Sigmoid colon (tissue), 7 donors: ENCODE data around the gene KIF11. TPM values are rescaled to one million over a fixed set of nuclear protein-coding genes. Genes with fewer than 3 reads are reported as not detected.

Source experiments
- DNase-seq: peaks from one replicate; pipeline ENCODE4 v3.0.0-alpha.2; 2019
- H3K27ac ChIP-seq, 4 donors: fragments of 200-600 bp; sonication (generic); one replicate each; pipeline ENCODE4 v1.5.1; 2016 to 2019; ENCODE audit warnings: mild to moderate bottlenecking in 1 of 4
- H3K27me3 ChIP-seq, 3 donors: fragments of 200-600 bp; sonication (generic); one replicate each; pipeline ENCODE4 v1.5.1; 2019; ENCODE audit warnings: mild to moderate bottlenecking in 1 of 3
- H3K36me3 ChIP-seq, 4 donors: fragments of 200-600 bp; sonication (generic); one replicate each; pipeline ENCODE4 v1.5.1; 2016 to 2019
- H3K4me1 ChIP-seq, 4 donors: fragments of 200-600 bp; sonication (generic); one replicate each; pipeline ENCODE4 v1.5.1; 2017 to 2019
- H3K4me3 ChIP-seq, 4 donors: fragments of 200-600 bp; sonication (generic); one replicate each; pipeline ENCODE4 v1.5.1; 2017 to 2019; ENCODE audit warnings: mild to moderate bottlenecking in 2 of 4, moderate library complexity in 1 of 4
- H3K9me3 ChIP-seq, 4 donors: fragments of 200-600 bp in 3 of 4; sonication (generic) in 3 of 4; one replicate each; pipeline versions ENCODE4 v1.5.1 to v1.6.1; 2013 to 2019
- EP300 ChIP-seq, 4 donors: sonication (generic); formaldehyde crosslinking; IDR thresholded peaks; one replicate each; pipeline ENCODE4 v1.6.1; 2017; ENCODE audit warnings: antibody characterized with exemption in 4 of 4
- POLR2A ChIP-seq, 2 donors: fragments of 450-650 bp; IDR thresholded peaks; one replicate each; pipeline ENCODE4 v1.6.1; 2016; ENCODE audit warnings: antibody characterized with exemption in 2 of 2, mild to moderate bottlenecking in 2 of 2, moderate library complexity in 2 of 2
- POLR2AphosphoS5 ChIP-seq, 4 donors: sonication (generic); formaldehyde crosslinking; IDR thresholded peaks; one replicate each; pipeline ENCODE4 v1.6.1; 2017; ENCODE audit warnings: antibody characterized with exemption in 4 of 4
- WGBS, 2 donors: extraction: QIAGEN DNeasy Blood & Tissue Kit; methylation state at CpG; one replicate each; pipeline ENCODE4 v1.1.7; 2013; 5-methylcytosine and 5-hydroxymethylcytosine counted together
- intact Hi-C: fragments of 100-400 bp; cut with DNase I; formaldehyde crosslinking; loops from one replicate; pipeline ENCODE4 v1.15.1; 2023
- polyA plus RNA-seq, 3 donors: library from polyadenylated mRNA; stranded (reverse); fragments of 200-250 nt; gene quantifications; one replicate each; pipeline ENCODE4 v1.2.3, GENCODE V29; 2013
- total RNA-seq, 4 donors: library from RNA; depleted of rRNA; stranded (reverse); fragments of >200 nt; gene quantifications; one replicate each; pipeline ENCODE4 v1.1.0, GENCODE V29; 2016
- TF ChIP-seq, protein P1 (sequence below), 4 experiments: fragments of 450-650 bp in 3 of 4; fragments of 200-600 bp in 1 of 4; IDR thresholded peaks; one replicate each; pipeline ENCODE4 v1.5.1; 2016 to 2019; ENCODE audit warnings: antibody characterized with exemption in 4 of 4, mild to moderate bottlenecking in 3 of 4, moderate library complexity in 2 of 4
- donor health status: healthy with polysubstance abuse.
- donor health status: Bipolar disorder and iron deficiency.
- donor health status: healthy.

KIF11 gene
- total and polyA plus RNA-seq, 7 donors = 0.16 to 10.1 (median 0.95) TPM

DNA sequence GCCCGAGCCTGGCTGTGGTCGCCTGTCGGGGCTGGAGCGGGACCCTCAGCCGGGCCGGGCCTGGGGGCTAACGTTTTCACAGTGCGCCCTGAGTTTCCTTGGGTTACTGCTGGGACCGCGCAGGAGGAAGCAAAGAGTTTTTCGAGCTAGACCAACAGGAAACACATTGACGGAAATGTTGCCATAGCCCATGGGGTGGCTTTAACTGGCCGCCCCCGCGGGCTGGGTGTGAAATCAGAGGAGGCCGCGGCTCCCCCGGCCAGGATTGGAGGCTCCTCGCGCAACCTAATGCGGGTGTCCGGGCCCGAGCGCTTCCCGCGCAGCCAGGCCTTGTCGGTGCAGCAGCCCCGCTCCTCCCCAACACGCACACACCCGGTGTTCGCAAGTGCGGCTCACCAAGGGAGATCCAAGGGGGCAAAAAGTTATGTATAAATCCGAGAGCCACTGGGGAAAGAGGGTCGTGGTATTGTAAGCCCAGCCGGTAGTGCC, 98.7 kb downstream of the KIF11 start:
- peak overlapping the region in 3 of 4 donors; percentile 73 to 76 (median 75) for H3K4me3 ChIP-seq
- H3K36me3 ChIP-seq = no peaks in the 10 kb centered on the region
- 39 to 78% methylated on average over 35 of the region's 35 CpGs for WGBS, 2 donors
- TF ChIP-seq POLR2A (IDR thresholded peaks at IDR 0.05) (no peak), POLR2AphosphoS5 (IDR thresholded peaks at IDR 0.05) (peak in 3 of 4 donors; percentile 39 to 58 (median 51))
- H3K27ac ChIP-seq = peak overlapping the region; percentile 79 to 92 (median 86)
- intact Hi-C loops = loop anchor here (10.0 kb wide), 1 partner anchor 177 kb away; no protein-coding TSS in a partner anchor
- no peaks in the 10 kb centered on the region for H3K9me3 ChIP-seq
- peak; percentile 78 for DNase-seq
- H3K4me1 ChIP-seq = peaks cover 0 to 40% (median 17%) of the 10 kb centered on the region in 4 donors
- peaks cover 0 to 41% (median 2%) of the 10 kb centered on the region in 3 donors for H3K27me3 ChIP-seq

DNA sequence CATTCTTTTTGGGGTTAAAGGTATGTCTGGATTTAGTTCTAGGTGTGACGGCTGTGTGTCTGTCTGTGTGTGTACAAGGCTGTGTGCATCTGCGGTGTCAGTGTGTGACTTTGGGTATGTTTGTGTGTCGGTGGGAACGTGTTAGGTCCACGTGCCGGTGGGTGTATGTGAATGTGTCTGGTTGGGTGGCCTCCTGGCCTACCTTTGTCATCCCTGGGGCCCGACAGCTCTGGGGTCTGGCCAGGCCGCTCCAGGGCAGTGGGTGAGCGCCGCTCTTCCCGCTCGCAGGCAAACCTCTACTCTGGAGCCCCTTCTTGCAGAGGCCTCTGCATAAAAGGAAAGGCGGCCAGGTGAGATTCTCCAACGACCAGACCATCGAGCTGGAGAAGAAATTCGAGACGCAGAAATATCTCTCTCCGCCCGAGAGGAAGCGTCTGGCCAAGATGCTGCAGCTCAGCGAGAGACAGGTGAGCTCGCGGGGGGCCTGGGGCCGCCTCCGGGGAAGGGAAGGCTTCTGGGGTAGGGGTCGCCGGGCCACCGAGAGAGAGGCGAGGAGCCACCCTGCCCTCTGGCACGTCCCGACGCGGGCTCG, 99.2 kb downstream of the KIF11 start:
- peaks cover 0 to 41% (median 2%) of the 10 kb centered on the region in 3 donors for H3K27me3 ChIP-seq

DNA sequence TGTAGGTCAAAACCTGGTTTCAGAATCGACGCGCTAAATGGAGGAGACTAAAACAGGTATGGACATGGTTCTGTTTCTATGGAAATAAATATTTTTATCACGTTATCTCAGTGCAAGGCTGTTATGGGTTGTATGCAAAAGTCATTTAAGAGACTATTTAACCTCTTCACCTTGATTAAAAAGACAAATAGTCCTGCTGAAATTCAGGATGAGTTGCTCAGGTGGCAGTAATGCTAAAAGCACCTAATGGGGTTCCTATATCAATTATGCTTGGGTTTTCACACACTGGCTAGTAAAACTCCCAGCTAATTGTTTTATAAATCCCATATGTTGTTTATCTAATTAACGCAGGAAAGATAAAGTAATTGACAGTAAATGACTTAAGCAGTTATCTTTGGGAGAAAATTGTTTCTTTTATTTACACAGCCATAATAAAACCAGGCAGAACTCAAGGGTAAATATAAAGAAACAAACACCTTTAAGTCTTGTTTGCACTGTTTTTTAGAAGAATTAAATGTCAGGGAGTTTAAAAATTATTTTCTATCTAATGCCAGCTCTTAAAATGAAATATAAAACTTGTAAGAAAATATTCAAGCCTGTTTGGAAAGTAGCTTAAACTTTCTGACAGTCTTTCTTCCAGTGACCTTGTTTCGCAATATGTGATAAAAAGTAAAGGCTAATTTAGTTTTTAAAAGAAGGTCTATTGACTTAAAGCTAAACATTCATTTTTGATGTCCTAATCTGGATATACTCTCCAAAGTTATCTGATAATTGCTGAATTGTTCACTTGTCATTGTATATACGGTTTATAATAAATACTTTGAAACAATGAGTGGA, 100.0 kb downstream of the KIF11 start:
- Histone ChIP-seq H3K27ac (peak overlapping the region in 1 of 4 donors; percentile 92), H3K4me1 (peaks cover 0 to 40% (median 17%) of the 10 kb centered on the region in 4 donors), H3K9me3 (no peaks in the 10 kb centered on the region), H3K4me3 (peak overlapping the region in 2 of 4 donors; percentile 73 to 75), H3K36me3 (no peaks in the 10 kb centered on the region), H3K27me3 (peaks cover 0 to 41% (median 2%) of the 10 kb centered on the region in 3 donors)
- no peak for DNase-seq
- TF ChIP-seq POLR2AphosphoS5 (IDR thresholded peaks at IDR 0.05) = no peak
- TF ChIP-seq, protein P1, sequence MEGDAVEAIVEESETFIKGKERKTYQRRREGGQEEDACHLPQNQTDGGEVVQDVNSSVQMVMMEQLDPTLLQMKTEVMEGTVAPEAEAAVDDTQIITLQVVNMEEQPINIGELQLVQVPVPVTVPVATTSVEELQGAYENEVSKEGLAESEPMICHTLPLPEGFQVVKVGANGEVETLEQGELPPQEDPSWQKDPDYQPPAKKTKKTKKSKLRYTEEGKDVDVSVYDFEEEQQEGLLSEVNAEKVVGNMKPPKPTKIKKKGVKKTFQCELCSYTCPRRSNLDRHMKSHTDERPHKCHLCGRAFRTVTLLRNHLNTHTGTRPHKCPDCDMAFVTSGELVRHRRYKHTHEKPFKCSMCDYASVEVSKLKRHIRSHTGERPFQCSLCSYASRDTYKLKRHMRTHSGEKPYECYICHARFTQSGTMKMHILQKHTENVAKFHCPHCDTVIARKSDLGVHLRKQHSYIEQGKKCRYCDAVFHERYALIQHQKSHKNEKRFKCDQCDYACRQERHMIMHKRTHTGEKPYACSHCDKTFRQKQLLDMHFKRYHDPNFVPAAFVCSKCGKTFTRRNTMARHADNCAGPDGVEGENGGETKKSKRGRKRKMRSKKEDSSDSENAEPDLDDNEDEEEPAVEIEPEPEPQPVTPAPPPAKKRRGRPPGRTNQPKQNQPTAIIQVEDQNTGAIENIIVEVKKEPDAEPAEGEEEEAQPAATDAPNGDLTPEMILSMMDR (IDR thresholded peaks at IDR 0.05) = no peak
- TF ChIP-seq POLR2A (IDR thresholded peaks at IDR 0.05) = no peak
- TF ChIP-seq EP300 (IDR thresholded peaks at IDR 0.05) = no peak
- 30 to 38% methylated on average over 7 of the region's 7 CpGs for WGBS, 2 donors
- intact Hi-C loops = loop anchor here (10.0 kb wide), 1 partner anchor 178 kb away; no protein-coding TSS in a partner anchor

More for the DNA sequence above, 99.2 kb downstream of the KIF11 start:
- Histone ChIP-seq H3K9me3 (no peaks in the 10 kb centered on the region), H3K4me1 (peaks cover 0 to 40% (median 17%) of the 10 kb centered on the region in 4 donors), H3K36me3 (no peaks in the 10 kb centered on the region), H3K4me3 (peak overlapping the region in 3 of 4 donors; percentile 73 to 76 (median 75)), H3K27ac (peak overlapping the region; percentile 79 to 92 (median 86))
- TF ChIP-seq EP300 (IDR thresholded peaks at IDR 0.05) (no peak), POLR2A (IDR thresholded peaks at IDR 0.05) (no peak), POLR2AphosphoS5 (IDR thresholded peaks at IDR 0.05) (no peak)
- TF ChIP-seq, protein P1 (IDR thresholded peaks at IDR 0.05) = no peak
- 27 to 68% methylated on average over 34 of the region's 34 CpGs for WGBS, 2 donors
- no peak for DNase-seq
- intact Hi-C loops = loop anchor here (10.0 kb wide), 1 partner anchor 177 kb away; no protein-coding TSS in a partner anchor

DNA sequence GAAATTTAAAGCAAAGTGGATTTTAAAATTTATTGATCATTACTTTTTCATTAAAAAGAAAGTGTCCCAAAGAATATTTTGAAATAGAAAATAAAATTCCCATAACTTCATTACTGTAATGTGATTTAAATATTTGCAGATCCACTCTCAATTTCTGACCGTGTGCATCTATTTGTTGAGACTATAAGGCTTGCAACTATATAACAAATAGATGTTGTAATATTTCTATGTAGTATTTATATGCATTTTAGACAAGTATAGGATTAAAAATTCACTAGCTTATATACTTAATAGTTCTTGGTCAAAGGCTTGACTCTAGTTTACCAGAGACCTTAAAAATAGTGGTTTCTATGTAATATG, 100.6 kb downstream of the KIF11 start:
- no peak overlapping the region for H3K4me3 ChIP-seq
- no peaks in the 10 kb centered on the region for H3K36me3 ChIP-seq
- intact Hi-C loops = loop anchor here (10.0 kb wide), 1 partner anchor 179 kb away; no protein-coding TSS in a partner anchor
- peaks cover 0 to 41% (median 2%) of the 10 kb centered on the region in 3 donors for H3K27me3 ChIP-seq
- 51 to 62% methylated on average over 1 of the region's 1 CpG for WGBS, 2 donors
- no peak for DNase-seq
- H3K4me1 ChIP-seq = peaks cover 0 to 36% (median 16%) of the 10 kb centered on the region in 4 donors
- H3K27ac ChIP-seq = no peak overlapping the region
- TF ChIP-seq, protein P1 (IDR thresholded peaks at IDR 0.05) = no peak
- TF ChIP-seq POLR2AphosphoS5 (IDR thresholded peaks at IDR 0.05) = no peak
- TF ChIP-seq POLR2A (IDR thresholded peaks at IDR 0.05) = no peak
- TF ChIP-seq EP300 (IDR thresholded peaks at IDR 0.05) = no peak
- H3K9me3 ChIP-seq = no peaks in the 10 kb centered on the region
